HepG2 (cell line): ENCODE measurements around the gene PAIP2. TPM values are rescaled to one million over a fixed set of nuclear protein-coding genes. Genes with fewer than 3 reads are reported as not detected.
A peak's percentile ranks its signal among the peaks of the same experiment; 100 is the strongest.

Source experiments
- CREM ChIP-seq, 2 experiments: sonication (generic) in 1 of 2; formaldehyde crosslinking in 1 of 2; IDR thresholded peaks; 2 replicates each; pipeline versions ENCODE4 v1.4.0 to v1.6.1; 2016 to 2020; ENCODE audit warnings: antibody characterized with exemption in 1 of 2, mild to moderate bottlenecking in 1 of 2, missing genetic modification reagents in 1 of 2
- DR1 ChIP-seq: sonication (generic); formaldehyde crosslinking; IDR thresholded peaks from 2 replicates; pipeline ENCODE4 v1.8.0; 2021; ENCODE audit warnings: mild to moderate bottlenecking, missing genetic modification reagents, inconsistent platforms
- HOXD1 ChIP-seq: sonication (generic); formaldehyde crosslinking; IDR thresholded peaks from 2 replicates; pipeline ENCODE4 v1.5.0; 2020; ENCODE audit warnings: missing genetic modification reagents
- MED1 ChIP-seq: sonication (generic); formaldehyde crosslinking; IDR thresholded peaks from 2 replicates; pipeline ENCODE4 v1.4.0; 2020; ENCODE audit warnings: missing genetic modification reagents
- RORA ChIP-seq: sonication (generic); formaldehyde crosslinking; IDR thresholded peaks from 2 replicates; pipeline ENCODE4 v1.5.0; 2020; ENCODE audit warnings: mild to moderate bottlenecking, missing genetic modification reagents, moderate library complexity
- RXRA ChIP-seq: sonication (generic); formaldehyde crosslinking; IDR thresholded peaks from 2 replicates; pipeline ENCODE4 v1.5.1; 2020; ENCODE audit warnings: missing genetic modification reagents
- ZBTB25 ChIP-seq: IDR thresholded peaks from 2 replicates; pipeline ENCODE4 v1.6.1; 2018; ENCODE audit warnings: missing genetic modification reagents
- ZFP1 ChIP-seq: IDR thresholded peaks from 2 replicates; pipeline ENCODE4 v1.6.1; 2016
- ZNF224 ChIP-seq: sonication (generic); formaldehyde crosslinking; IDR thresholded peaks from 2 replicates; pipeline ENCODE4 v1.5.0; 2020; ENCODE audit warnings: mild to moderate bottlenecking, missing genetic modification reagents
- ZNF451 ChIP-seq: sonication (generic); formaldehyde crosslinking; IDR thresholded peaks from 2 replicates; pipeline ENCODE4 v1.5.0; 2020; ENCODE audit warnings: mild to moderate bottlenecking, missing genetic modification reagents
- ZNF563 ChIP-seq: sonication (generic); formaldehyde crosslinking; IDR thresholded peaks from 2 replicates; pipeline ENCODE4 v1.8.0; 2022; ENCODE audit warnings: mild to moderate bottlenecking, moderate library complexity, missing genetic modification reagents
- polyA plus RNA-seq, 8 experiments: library from polyadenylated mRNA; depleted of rRNA in 3 of 8; stranded (reverse) in 7 of 8; unstranded in 1 of 8; fragments of >200 nt; fragmentation: Illumina TruSeq in 4 of 8; extraction: Trizol in 4 of 8; gene quantifications; 2 replicates each; pipeline versions ENCODE4 v1.2.1 to v1.2.3, GENCODE V29; 2011 to 2016; ENCODE audit warnings: low read depth in 4 of 8, missing spikeins in 1 of 8, mixed read lengths in 1 of 8; ENCODE audit not compliant: insufficient read depth in 1 of 8
- total RNA-seq, 5 experiments: library from RNA; depleted of rRNA; stranded (reverse); fragments of >200 nt; fragmentation: Illumina TruSeq; extraction: Trizol; gene quantifications; 2 replicates each; pipeline ENCODE4 v1.2.3, GENCODE V29; 2016; ENCODE audit warnings: low read depth in 1 of 5
- TF ChIP-seq, protein P1 (sequence below): sonication (generic); formaldehyde crosslinking; IDR thresholded peaks from 2 replicates; pipeline ENCODE4 v1.4.0; 2020; ENCODE audit warnings: mild to moderate bottlenecking, missing genetic modification reagents
- TF ChIP-seq, protein P2 (sequence below): sonication (generic); formaldehyde crosslinking; IDR thresholded peaks from 2 replicates; pipeline ENCODE4 v1.5.0; 2020; ENCODE audit warnings: mild to moderate bottlenecking, missing genetic modification reagents, borderline replicate concordance
- TF ChIP-seq, protein P3 (sequence below): IDR thresholded peaks from 2 replicates; pipeline ENCODE4 v1.6.1; 2016; ENCODE audit warnings: mild to moderate bottlenecking
- TF ChIP-seq, protein P4 (sequence below): fragments of 450-650 bp; IDR thresholded peaks from 2 replicates; pipeline ENCODE4 v1.6.1; 2017

The PAIP2 gene
- total and polyA plus RNA-seq, 2 of the 13 experiments (the other 11 are each of a cell fraction or from before 2014, with no cell fraction given), result 61.5 to 76.3 TPM

- TF ChIP-seq, protein P1, sequence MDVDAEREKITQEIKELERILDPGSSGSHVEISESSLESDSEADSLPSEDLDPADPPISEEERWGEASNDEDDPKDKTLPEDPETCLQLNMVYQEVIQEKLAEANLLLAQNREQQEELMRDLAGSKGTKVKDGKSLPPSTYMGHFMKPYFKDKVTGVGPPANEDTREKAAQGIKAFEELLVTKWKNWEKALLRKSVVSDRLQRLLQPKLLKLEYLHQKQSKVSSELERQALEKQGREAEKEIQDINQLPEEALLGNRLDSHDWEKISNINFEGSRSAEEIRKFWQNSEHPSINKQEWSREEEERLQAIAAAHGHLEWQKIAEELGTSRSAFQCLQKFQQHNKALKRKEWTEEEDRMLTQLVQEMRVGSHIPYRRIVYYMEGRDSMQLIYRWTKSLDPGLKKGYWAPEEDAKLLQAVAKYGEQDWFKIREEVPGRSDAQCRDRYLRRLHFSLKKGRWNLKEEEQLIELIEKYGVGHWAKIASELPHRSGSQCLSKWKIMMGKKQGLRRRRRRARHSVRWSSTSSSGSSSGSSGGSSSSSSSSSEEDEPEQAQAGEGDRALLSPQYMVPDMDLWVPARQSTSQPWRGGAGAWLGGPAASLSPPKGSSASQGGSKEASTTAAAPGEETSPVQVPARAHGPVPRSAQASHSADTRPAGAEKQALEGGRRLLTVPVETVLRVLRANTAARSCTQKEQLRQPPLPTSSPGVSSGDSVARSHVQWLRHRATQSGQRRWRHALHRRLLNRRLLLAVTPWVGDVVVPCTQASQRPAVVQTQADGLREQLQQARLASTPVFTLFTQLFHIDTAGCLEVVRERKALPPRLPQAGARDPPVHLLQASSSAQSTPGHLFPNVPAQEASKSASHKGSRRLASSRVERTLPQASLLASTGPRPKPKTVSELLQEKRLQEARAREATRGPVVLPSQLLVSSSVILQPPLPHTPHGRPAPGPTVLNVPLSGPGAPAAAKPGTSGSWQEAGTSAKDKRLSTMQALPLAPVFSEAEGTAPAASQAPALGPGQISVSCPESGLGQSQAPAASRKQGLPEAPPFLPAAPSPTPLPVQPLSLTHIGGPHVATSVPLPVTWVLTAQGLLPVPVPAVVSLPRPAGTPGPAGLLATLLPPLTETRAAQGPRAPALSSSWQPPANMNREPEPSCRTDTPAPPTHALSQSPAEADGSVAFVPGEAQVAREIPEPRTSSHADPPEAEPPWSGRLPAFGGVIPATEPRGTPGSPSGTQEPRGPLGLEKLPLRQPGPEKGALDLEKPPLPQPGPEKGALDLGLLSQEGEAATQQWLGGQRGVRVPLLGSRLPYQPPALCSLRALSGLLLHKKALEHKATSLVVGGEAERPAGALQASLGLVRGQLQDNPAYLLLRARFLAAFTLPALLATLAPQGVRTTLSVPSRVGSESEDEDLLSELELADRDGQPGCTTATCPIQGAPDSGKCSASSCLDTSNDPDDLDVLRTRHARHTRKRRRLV, result peak; percentile 31; the same call in 1 of the 2 replicates
- TF ChIP-seq ZNF451 (peak; percentile 56; the same call in 1 of the 2 replicates), ZNF224 (CRISPR knock-in tag) (no peak; the same call in none of the 2 replicates), CREM (IDR thresholded peaks at IDR 0.05) (peak; percentile 17; the same call in 1 of the 2 replicates), CREM (CRISPR knock-in tag; IDR thresholded peaks at IDR 0.05) (no peak), MED1 (CRISPR knock-in tag) (peak; percentile 70; the same call in 1 of the 2 replicates), ZNF563 (CRISPR knock-in tag) (peak; percentile 78), RXRA (peak; percentile 63; the same call in 1 of the 2 replicates), ZFP1 (peak; percentile 4; the same call in 1 of the 2 replicates), DR1 (peak; percentile 87), RORA (CRISPR knock-in tag) (no peak), ZBTB25 (CRISPR knock-in tag) (peak; percentile 73), HOXD1 (CRISPR knock-in tag) (0 out of 2 replicates have a peak, but pooled peaks have one; percentile 80)
- TF ChIP-seq, protein P2, sequence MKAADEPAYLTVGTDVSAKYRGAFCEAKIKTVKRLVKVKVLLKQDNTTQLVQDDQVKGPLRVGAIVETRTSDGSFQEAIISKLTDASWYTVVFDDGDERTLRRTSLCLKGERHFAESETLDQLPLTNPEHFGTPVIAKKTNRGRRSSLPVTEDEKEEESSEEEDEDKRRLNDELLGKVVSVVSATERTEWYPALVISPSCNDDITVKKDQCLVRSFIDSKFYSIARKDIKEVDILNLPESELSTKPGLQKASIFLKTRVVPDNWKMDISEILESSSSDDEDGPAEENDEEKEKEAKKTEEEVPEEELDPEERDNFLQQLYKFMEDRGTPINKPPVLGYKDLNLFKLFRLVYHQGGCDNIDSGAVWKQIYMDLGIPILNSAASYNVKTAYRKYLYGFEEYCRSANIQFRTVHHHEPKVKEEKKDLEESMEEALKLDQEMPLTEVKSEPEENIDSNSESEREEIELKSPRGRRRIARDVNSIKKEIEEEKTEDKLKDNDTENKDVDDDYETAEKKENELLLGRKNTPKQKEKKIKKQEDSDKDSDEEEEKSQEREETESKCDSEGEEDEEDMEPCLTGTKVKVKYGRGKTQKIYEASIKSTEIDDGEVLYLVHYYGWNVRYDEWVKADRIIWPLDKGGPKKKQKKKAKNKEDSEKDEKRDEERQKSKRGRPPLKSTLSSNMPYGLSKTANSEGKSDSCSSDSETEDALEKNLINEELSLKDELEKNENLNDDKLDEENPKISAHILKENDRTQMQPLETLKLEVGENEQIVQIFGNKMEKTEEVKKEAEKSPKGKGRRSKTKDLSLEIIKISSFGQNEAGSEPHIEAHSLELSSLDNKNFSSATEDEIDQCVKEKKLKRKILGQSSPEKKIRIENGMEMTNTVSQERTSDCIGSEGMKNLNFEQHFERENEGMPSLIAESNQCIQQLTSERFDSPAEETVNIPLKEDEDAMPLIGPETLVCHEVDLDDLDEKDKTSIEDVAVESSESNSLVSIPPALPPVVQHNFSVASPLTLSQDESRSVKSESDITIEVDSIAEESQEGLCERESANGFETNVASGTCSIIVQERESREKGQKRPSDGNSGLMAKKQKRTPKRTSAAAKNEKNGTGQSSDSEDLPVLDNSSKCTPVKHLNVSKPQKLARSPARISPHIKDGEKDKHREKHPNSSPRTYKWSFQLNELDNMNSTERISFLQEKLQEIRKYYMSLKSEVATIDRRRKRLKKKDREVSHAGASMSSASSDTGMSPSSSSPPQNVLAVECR (CRISPR knock-in tag), result peak; percentile 70
- TF ChIP-seq, protein P3, sequence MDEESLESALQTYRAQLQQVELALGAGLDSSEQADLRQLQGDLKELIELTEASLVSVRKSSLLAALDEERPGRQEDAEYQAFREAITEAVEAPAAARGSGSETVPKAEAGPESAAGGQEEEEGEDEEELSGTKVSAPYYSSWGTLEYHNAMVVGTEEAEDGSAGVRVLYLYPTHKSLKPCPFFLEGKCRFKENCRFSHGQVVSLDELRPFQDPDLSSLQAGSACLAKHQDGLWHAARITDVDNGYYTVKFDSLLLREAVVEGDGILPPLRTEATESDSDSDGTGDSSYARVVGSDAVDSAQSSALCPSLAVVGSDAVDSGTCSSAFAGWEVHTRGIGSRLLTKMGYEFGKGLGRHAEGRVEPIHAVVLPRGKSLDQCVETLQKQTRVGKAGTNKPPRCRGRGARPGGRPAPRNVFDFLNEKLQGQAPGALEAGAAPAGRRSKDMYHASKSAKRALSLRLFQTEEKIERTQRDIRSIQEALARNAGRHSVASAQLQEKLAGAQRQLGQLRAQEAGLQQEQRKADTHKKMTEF (CRISPR knock-in tag), result peak; percentile 91
- TF ChIP-seq, protein P4, sequence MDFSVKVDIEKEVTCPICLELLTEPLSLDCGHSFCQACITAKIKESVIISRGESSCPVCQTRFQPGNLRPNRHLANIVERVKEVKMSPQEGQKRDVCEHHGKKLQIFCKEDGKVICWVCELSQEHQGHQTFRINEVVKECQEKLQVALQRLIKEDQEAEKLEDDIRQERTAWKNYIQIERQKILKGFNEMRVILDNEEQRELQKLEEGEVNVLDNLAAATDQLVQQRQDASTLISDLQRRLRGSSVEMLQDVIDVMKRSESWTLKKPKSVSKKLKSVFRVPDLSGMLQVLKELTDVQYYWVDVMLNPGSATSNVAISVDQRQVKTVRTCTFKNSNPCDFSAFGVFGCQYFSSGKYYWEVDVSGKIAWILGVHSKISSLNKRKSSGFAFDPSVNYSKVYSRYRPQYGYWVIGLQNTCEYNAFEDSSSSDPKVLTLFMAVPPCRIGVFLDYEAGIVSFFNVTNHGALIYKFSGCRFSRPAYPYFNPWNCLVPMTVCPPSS, result no peak
Measured at GRCh38 chr5:139293507-139294373, 47.9 kb upstream of the PAIP2 start, which contains the start of gene MATR3 (continued).
